GM08714 (cell line): Measurements from ENCODE around the gene MPZL1.
"Not testable (repeated sequence)": the region's sequence is repeated elsewhere in the genome, so short reads cannot be mapped to it uniquely, and the experiment has no call there.

Experiments
- H3K4me3 ChIP-seq: fragments of 200-500 bp; sonication (Bioruptor generic); 2 replicates; pipeline ENCODE4 v1.5.1; 2014; ENCODE audit warnings: mild to moderate bottlenecking, low read length, inconsistent platforms
- ZNF274 ChIP-seq: IDR thresholded peaks from 2 replicates; pipeline ENCODE4 v1.6.1; 2012; ENCODE audit warnings: mild to moderate bottlenecking, low read depth, low read length

Gene MPZL1

DNA sequence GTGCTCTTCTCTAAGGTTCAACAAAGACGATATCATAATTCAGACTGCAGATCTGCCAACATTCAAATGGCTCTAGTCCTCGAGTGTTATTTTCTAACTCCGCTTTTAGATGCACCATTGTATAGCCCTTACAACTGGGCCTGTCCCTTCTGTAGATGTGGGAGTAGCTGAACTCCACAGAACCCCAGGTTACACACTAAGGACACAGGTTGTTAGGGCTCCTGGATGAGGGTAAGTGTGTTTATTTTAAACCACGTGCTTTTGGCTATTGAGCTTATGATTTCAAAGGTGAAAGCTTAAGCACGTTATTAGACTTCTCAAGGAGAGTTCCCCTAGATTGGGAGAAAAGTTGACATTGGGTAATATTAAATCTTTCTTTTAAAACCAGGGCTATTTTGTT lies 64.7 kb downstream of the MPZL1 start:
- no peak overlapping the region for H3K4me3 ChIP-seq
- TF ChIP-seq ZNF274 = no peak

DNA sequence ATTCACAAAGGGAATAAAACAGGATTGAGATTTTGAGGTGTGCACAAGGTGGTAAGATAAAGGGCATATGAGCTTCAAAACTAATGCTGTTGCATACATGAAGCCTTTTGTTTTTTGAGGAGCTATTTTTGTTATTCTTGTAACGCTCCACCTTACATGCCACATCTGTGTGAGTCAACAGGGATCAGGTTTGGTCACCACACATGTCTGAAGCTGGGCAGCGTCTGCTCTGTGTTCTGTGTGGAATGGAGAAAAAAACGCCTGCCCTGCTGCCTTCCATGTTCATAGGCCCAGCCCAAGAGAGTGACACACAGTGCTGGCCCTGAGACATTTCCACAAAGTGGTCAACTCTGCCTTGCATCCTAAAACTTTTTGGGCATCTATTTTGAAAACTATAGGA lies 67.7 kb downstream of the MPZL1 start:
- no peak for TF ChIP-seq ZNF274

DNA sequence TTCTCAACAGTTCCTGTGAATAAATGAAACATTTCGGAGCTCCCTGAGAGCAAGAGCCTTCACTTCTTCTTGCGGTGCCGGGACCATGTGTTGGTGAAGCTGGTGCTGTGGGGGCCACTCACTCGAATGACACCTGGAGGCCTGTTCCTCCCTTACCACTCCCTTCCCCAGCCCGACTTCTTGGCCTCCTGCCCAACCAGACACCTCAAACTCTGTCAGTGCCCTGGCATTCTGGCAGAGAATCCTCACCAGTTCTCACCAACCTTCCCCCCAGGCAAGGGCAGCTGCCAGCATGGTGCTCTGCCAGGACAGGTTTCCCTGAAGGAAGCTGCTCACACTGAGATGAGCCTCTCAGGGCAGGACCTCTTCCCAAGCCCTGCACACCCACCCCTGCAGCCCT lies 68.3 kb downstream of the MPZL1 start:
- no peak for TF ChIP-seq ZNF274
- H3K4me3 ChIP-seq = no peak overlapping the region

More for the DNA sequence above, 67.7 kb downstream of the MPZL1 start:
- no peak overlapping the region for H3K4me3 ChIP-seq

DNA sequence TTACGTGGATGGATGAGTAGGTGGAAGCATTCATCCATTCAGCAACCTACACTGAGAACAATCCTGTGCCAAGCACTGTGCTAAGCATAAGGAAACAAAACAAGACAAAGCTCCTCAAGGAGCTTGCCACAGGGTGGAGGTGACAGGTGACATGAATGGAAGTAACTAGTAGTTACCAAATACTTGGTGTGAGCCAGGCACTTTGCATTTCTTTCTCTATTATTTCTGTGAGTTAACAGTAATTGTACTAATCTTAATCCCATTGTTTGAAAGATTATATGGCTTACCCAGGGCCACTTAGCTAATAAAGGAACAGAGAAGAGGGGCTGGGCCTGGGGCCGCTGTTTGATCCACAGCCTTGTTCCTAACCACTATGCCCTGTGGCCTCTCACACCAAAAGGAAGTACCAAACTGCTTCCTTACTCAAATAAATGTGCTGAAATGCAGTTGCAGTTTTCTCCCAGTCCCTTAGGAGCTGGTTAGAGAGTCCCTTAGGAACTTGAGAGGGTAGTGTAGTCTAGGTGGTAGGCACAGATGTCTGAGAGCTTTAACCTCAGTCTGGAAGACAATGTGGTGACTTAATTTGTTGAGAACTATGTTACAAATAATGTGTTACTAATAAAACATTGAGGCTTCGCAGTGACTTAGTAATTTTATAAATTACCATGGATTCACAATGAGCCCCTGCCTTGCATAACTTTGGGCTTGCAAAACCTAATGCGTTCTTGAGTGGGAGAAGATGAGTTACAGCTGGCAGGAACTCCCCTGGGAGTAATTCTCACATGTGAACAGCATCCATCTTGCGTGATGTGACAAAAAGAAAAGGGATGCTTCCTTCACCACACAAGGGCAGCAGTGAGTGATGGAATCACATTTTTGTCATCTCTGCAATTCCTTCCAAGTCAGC lies 69.8 kb downstream of the MPZL1 start:
- no peak overlapping the region for H3K4me3 ChIP-seq
- no peak for TF ChIP-seq ZNF274

DNA sequence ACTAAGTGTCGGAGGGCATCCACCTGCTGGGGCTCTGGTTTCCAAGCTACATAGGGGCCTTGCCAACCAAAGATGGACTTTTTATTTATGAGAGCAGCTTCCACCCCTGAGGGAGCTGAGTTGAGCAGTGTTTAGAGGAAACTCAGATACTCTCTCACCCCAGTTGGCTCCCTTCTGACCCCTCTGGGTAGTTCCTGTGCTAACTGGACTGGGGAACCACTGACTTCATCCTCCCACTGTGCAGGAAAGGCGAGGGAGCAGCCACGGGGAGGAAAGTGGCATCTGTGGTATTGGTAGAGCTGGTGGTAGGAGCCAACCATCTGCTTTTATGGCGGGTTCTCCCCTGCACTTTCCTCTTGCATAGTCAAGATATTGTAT lies 70.4 kb downstream of the MPZL1 start:
- no peak for TF ChIP-seq ZNF274
- H3K4me3 ChIP-seq = no peak overlapping the region

DNA sequence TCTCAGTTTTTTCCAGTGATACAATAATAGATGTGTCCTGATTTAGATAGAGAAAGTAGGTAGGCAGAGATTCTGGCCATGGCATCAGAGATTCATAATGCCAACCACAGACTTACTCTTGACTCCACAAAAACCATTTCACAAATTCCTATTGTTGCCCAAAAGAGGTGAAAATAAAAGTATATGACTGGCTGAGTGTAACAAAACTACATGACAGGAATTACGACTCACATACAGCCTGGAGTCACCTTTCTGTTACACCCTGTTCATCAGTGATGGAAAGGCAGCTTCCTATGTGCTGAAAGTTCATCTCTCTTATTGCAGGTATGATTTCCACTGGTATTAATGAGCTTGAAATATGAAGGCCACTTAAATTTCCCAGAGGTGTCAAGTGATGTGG lies 72.3 kb downstream of the MPZL1 start:
- H3K4me3 ChIP-seq = no peak overlapping the region
- no peak for TF ChIP-seq ZNF274

DNA sequence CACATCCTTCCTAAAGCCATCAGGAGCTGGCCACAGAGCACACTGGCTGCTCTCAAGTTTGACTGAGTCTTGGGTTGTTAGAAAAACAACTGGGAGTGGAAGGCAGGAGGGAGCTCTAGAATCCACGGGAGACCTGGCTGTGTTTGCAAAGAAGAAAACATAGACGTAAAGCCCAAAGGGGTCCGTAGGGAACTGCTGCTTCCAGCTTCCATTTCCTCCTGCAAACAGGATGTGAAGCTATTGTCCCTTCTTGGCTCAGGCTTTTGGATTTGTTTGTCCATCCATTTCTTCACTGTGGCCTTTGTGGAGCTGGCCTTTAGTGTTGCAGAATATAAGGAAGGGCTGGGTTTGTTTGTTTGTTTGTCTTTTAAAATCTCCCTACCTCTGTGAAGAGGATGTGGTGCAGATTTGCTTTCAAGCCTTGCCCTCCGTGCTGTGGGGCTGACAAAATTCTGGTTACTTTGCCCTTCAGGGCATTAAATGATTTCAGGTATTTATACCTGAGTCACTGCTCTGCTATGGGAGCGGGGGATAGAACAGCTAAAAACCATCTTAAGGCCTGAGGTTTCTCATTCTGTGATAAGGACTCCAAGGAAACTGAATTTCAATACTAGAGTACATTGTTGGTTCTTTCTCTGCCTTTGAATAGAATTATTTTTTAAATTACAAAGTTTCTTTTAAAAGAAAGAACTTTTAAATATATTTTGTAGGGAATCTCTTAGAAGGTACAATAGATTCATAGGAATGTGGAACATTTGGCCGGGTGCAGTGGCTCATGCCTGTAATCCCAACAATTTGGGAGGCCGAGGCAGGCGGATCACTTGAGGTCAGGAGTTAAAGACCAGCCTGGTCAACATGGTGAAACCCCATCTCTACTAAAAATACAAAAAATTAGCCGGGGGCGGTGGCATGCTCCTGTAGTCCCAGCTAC lies 74.3 kb downstream of the MPZL1 start:
- no peak overlapping the region for H3K4me3 ChIP-seq
- no peak for TF ChIP-seq ZNF274

DNA sequence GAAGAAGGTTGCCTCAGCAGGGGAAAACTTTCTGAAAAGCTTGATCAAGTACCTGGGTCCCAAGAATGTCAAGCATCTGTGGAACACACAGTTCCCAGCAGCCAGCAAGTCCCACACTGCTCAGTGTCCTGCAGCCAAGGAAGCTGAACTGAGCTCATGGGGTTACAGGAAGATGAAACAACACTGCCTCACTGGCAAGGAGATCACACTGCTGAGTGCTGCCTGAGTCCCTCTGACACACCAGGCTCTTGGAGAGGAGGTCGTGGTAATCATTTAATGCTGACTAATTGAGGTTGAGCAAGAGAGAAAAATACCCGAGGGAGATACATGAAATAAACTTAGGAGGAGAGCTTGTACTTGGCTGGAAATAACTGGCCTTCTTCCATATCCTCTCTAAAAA lies 75.2 kb downstream of the MPZL1 start:
- no peak overlapping the region for H3K4me3 ChIP-seq
- no peak for TF ChIP-seq ZNF274

DNA sequence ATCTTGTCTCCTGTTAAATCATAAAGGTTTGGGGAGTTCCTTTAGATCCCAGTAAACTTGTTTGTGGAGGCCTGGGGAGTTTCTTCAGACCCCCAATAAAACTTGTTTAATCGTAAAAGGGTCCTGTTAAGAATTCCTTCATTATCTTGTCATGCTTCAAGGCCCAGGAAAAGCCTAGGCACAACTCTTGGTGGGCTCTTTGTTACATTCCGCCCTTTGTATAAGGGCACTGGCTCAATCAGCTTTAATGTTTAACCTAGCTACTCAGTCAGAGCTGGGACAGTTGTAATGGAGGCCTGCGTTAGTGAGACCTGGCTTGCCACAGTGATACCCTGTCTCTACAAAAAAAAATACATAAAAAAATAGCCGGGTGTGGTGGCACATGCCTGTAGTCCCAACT lies 77.2 kb downstream of the MPZL1 start:
- H3K4me3 ChIP-seq = no peak overlapping the region
- no peak for TF ChIP-seq ZNF274

DNA sequence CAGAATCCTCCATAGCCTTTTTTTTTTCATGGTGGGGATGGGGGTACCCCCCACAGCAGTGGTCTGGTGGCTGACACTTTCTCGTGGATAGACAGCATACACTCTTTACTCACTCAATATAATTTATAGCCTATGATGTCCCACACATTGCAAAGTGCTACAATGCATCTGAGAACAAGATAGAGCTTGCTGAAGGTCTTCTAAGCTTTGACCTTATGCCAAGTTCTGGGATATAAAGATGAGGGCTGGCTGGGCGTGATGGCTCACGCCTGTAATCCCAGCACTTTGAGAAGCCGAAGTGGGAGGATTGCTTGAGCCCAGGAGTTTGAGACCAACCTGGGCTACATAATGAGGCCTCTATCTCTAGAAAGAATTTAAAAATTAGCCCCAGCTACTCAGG lies 78.0 kb downstream of the MPZL1 start:
- no peak for TF ChIP-seq ZNF274

DNA sequence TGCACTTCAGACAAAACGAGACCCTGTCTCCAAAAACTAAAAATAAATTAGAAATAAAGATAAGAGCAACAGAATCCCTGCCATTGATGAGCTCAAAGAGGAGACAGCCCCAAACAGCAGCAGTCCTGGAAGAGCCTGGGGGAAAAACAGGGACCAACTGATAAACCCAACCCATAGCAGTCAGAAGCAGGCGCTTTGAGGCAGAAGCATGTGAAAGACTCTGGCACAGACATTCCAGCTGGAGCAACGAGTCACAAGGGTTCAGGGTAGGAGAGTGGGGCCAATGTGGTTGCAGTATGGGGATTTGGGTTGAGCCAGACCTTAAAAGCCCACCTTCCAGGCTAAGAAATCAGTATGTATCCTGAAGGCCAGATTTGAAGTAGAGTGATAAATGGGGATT lies 78.5 kb downstream of the MPZL1 start:
- no peak for TF ChIP-seq ZNF274
- no peak overlapping the region for H3K4me3 ChIP-seq

More for the DNA sequence above, 78.0 kb downstream of the MPZL1 start:
- H3K4me3 ChIP-seq = no peak overlapping the region

DNA sequence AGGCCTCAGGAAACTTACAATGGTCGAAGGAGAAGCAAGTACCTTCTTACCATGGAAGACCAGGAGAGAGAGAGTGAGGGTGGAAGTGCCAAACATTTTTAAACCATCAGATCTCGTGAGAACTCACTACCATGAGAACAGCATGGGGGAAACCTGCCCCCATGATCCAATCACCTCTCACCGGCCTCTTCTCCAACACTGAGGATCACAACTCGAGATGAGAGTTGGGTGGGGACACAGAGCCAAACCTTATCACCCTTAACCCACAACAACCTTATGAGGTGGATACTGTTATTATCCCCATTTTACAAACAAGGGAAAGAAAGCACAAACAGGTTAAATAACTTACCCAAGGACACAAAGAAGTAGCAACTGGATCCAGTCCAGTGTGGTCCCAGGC lies 80.5 kb downstream of the MPZL1 start:
- no peak for TF ChIP-seq ZNF274
- no peak overlapping the region for H3K4me3 ChIP-seq

DNA sequence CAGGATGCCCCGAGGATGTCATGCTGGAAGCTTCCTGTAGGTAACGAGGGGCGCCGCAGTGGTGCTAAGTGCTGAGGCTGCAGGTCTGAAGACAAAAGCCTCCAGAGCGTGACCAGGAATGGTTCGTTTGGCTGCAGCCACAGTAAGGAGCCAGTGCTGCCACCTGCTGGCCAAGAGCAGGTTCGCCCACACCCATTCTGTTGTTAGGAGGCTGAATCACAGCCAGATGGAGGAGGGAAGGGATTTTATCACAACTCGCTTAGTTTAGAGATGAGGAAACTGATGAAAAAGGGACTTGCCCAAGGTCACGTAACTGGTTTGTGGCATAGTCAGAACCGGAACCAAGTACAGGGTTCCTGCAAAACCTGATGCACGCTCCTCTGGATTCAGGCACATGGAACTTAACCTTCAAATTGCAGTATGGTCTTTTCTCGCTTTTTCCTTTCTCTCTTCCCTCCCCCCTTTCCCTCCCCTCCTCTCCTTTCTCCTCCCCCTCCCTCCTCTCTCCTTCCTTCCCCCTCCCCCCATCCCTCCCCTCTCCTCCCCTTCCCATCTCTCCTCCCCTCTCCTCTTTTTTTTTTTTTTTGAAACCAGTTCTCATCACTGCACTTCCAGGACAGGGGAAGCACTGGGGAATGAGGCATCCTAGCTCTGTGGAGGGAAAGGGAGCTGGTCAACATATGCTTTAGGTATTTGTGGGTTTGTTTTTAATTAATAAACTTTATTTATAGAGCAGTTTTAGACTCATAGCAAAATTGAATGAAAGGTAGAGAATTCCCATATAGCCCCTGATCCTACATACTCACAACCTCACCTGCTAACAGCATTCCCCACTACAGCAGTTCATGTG lies 81.8 kb downstream of the MPZL1 start:
- no peak overlapping the region for H3K4me3 ChIP-seq
- no peak for TF ChIP-seq ZNF274

DNA sequence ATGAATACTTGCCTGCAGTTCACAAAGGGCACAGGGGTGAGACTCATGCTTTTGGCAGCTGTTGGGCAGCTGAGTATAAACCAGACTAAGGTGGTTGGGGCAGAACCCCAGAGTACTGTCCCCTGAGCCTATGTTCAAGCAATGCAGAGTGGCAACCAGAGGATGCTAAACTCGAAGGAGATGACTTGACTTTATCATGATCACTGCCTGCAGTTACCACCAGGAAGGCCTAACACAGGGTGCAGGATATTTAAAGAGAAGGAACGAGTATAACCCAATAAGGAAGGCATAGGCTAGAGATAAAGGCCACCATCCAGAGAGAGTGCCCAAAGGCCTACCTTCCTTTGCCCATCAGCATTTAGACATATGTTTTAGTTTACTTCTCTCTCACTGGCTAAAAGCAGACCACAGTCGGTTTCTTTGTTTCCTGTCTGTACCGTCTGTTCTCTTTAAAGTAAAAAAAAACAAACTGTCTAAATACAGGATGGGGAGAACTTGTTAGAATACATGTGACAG lies 83.3 kb downstream of the MPZL1 start:
- no peak overlapping the region for H3K4me3 ChIP-seq
- TF ChIP-seq ZNF274 = no peak

DNA sequence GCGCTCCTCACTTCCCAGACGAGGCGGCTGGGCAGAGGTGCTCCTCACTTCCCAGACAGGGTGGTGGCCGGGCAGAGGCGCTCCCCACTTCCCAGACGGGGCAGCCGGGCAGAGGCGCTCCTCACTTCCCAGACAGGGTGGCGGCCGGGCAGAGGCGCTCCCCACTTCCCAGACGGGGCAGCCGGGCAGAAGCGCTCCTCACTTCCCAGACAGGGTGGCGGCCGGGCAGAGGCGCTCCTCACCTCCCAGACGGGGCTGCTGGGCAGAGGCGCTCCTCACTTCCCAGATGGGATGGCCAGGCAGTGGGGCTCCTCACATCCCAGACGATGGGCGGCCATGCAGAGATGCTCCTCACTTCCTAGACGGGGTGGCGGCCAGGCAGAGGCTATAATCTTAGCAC lies 84.5 kb downstream of the MPZL1 start:
- not testable (repeated sequence) for H3K4me3 ChIP-seq

DNA sequence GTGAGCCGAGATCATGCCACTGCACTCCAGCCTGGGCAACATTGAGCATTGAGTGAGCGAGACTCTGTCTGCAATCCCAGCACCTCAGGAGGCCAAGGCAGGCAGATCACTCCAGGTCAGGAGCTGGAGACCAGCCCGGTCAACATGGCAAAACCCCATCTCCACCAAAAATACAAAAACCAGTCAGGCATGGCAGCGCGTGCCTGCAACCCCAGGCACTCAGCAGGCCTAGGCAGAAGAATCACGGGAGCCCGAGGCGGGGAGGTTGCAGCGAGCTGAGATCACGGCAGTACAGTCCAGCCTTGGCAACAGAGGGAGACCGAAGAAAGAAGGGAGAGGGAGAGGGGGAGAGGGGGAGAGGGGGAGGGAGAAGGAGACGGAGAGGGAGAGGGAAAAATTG lies 84.9 kb downstream of the MPZL1 start:
- not testable (repeated sequence) for H3K4me3 ChIP-seq
